ENCODE results near the gene HSBP1L1. TPM values are rescaled to one million over a fixed set of nuclear protein-coding genes. Genes with fewer than 3 reads are reported as not detected.

Gene HSBP1L1
- total and polyA plus RNA-seq, 2 donors (not counting 3 experiments of a cell fraction or from before 2014, with no cell fraction given), result 5.2 to 7.1 TPM

DNA sequence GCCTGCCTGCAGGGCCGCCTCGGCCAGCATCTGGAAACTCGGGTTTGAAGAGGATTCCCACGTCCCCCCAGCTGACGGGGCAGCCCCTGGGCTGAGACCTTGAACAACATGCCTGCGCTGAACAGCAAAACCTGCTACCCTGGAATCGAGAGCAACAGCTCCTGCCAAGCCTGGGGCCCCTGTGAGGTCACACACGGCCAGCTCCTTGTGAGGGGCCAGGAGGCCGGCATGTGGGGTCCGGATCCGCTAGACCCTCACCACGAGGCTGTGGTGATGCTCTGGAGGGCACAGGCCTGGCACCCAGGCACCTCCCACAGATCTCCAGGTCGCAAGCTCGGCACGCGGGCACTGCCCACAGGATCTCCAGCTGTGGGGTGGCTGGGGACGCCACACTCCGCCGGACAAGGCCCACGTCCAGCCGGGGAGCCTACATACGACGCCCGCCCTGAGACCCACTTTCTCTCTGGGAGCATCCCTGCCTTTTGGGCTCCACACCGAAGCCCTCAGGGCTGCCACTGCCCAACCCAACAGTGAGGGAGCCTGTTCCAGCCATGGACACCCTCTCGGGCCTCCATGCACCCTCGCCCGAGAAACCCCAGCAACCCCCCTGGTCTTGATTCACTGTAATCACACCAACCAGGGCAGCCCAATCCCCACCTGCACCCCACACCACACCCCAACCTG lies 47.1 kb upstream of the HSBP1L1 start:
- H3K9ac ChIP-seq (replicated peaks; ENCODE audit: extremely low read depth, insufficient read depth, low read length), result no peak overlapping the region
- DNase-seq (ENCODE audit: low read depth, low spot score) (no peak), FAIRE-seq (no peak)
- dilution Hi-C loops (cut with MboI; ENCODE audit: extremely low pct_ligation_motif_present, low sequenced_read_pairs), result no loop called here
- intact Hi-C loops (cut with micrococcal nuclease), result no loop called here
- H2AFZ ChIP-seq (ENCODE audit: low read depth, low read length), result no peak overlapping the region
- H3K4me3 ChIP-seq (replicated peaks in 1 of 3; ENCODE audit: insufficient read depth in 1 of 3, low read depth in 1 of 3, low read length in 3 of 3), result no peak overlapping the region
- H3K4me2 ChIP-seq (ENCODE audit: insufficient read depth, low read length), result no peak overlapping the region
- H3K4me1 ChIP-seq (ENCODE audit: control insufficient read depth, extremely low read depth, insufficient read depth, low read length), result no peaks in the 10 kb centered on the region
- no peaks in the 10 kb centered on the region for H3K27me3 ChIP-seq (ENCODE audit: control insufficient read depth in 2 of 2, insufficient read depth in 2 of 2, low read length in 2 of 2)
- no peaks in the 10 kb centered on the region for H3K9me3 ChIP-seq (replicated peaks; ENCODE audit: control insufficient read depth, insufficient read depth, low read length)
- no peaks in the 10 kb centered on the region for H3K79me2 ChIP-seq (ENCODE audit: control insufficient read depth, insufficient read depth, low read length)
- H3K36me3 ChIP-seq (ENCODE audit: control insufficient read depth in 2 of 2, extremely low read depth in 1 of 2, insufficient read depth in 2 of 2, low read length in 2 of 2), result peaks cover 0 to 7% of the 10 kb centered on the region in 2 experiments
- POLR2A ChIA-PET, result no interaction called here
- BruUV-seq (replicated peaks), result no TSS peak
- TF ChIP-seq MYC (IDR thresholded peaks at IDR 0.05; ENCODE audit: low read depth, low read length), result no peak
- TF ChIP-seq JUN (IDR thresholded peaks at IDR 0.05; ENCODE audit: borderline replicate concordance, insufficient read depth, insufficient read length, low read depth), result no peak
- no peak for TF ChIP-seq EZH2 (IDR thresholded peaks at IDR 0.05; ENCODE audit: borderline replicate concordance, low read depth, low read length, severe bottlenecking)
- no peak for TF ChIP-seq POLR2A (IDR thresholded peaks at IDR 0.05; ENCODE audit: low read depth, low read length)
- no peak for TF ChIP-seq FOS (IDR thresholded peaks at IDR 0.05; ENCODE audit: borderline replicate concordance, insufficient read depth, low read length)
- no peak for TF ChIP-seq MAX (IDR thresholded peaks at IDR 0.05; ENCODE audit: insufficient read depth, insufficient read length)
- TF ChIP-seq POLR2AphosphoS5 (IDR thresholded peaks at IDR 0.05; ENCODE audit: insufficient read depth, low read depth, low read length), result no peak
- TF ChIP-seq, protein P1, sequence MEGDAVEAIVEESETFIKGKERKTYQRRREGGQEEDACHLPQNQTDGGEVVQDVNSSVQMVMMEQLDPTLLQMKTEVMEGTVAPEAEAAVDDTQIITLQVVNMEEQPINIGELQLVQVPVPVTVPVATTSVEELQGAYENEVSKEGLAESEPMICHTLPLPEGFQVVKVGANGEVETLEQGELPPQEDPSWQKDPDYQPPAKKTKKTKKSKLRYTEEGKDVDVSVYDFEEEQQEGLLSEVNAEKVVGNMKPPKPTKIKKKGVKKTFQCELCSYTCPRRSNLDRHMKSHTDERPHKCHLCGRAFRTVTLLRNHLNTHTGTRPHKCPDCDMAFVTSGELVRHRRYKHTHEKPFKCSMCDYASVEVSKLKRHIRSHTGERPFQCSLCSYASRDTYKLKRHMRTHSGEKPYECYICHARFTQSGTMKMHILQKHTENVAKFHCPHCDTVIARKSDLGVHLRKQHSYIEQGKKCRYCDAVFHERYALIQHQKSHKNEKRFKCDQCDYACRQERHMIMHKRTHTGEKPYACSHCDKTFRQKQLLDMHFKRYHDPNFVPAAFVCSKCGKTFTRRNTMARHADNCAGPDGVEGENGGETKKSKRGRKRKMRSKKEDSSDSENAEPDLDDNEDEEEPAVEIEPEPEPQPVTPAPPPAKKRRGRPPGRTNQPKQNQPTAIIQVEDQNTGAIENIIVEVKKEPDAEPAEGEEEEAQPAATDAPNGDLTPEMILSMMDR (IDR thresholded peaks at IDR 0.05; ENCODE audit: extremely low read depth in 1 of 2, insufficient read depth in 1 of 2, low read depth in 1 of 2, low read length in 2 of 2), result no peak
- TF ChIP-seq GATA2 (IDR thresholded peaks at IDR 0.05; ENCODE audit: insufficient read depth, insufficient read length, low read depth, low read length), result no peak
- CTCF ChIA-PET, result no interaction called here
- H3K9me1 ChIP-seq (replicated peaks; ENCODE audit: control insufficient read depth, extremely low read depth, insufficient read depth, low read length), result no peaks in the 10 kb centered on the region
- no peak overlapping the region for H3K27ac ChIP-seq (ENCODE audit: insufficient read depth, low read depth, low read length)
- no peaks in the 10 kb centered on the region for H4K20me1 ChIP-seq (replicated peaks; ENCODE audit: control insufficient read depth, extremely low read depth, insufficient read depth, low read length)
